HEK293T (cell line): ENCODE data around the gene SPTLC3.

Experiments
- CTCF ChIA-PET: fragments of 350-600 bp; formaldehyde crosslinking; extraction: SDS; loops from one replicate; lab custom pipeline; 2021; ENCODE audit warnings: antibody characterized with exemption, inconsistent platforms; lab: Yijun Ruan, JAX
- POLR2A ChIA-PET: fragments of 350-600 bp; formaldehyde crosslinking; extraction: SDS; loops from one replicate; lab custom pipeline; 2020; ENCODE audit warnings: antibody characterized with exemption, inconsistent platforms; lab: Yijun Ruan, JAX
- DNase-seq: peaks from one replicate; pipeline ENCODE4 v3.0.0; 2012; ENCODE audit warnings: mixed read lengths; ENCODE audit errors: extremely low spot score
- ARNT ChIP-seq: fragments of 450-650 bp; IDR thresholded peaks from 2 replicates; pipeline ENCODE4 v1.6.1; 2017; ENCODE audit warnings: mild to moderate bottlenecking
- BHLHE40 ChIP-seq: fragments of 450-650 bp; IDR thresholded peaks from 2 replicates; pipeline ENCODE4 v1.6.1; 2016; ENCODE audit warnings: mild to moderate bottlenecking, moderate library complexity, borderline replicate concordance
- CTBP1 ChIP-seq: fragments of 450-650 bp; IDR thresholded peaks from 2 replicates; pipeline ENCODE4 v1.6.1; 2016; ENCODE audit warnings: borderline replicate concordance
- ELF4 ChIP-seq: fragments of 450-650 bp; IDR thresholded peaks from 2 replicates; pipeline ENCODE4 v1.6.1; 2017; ENCODE audit warnings: antibody characterized with exemption
- FOXA1 ChIP-seq: fragments of 450-650 bp; IDR thresholded peaks from 2 replicates; pipeline ENCODE4 v1.6.1; 2016; ENCODE audit warnings: mild to moderate bottlenecking
- FOXK2 ChIP-seq: fragments of 450-650 bp; IDR thresholded peaks from 2 replicates; pipeline ENCODE4 v1.6.1; 2016; ENCODE audit warnings: mild to moderate bottlenecking
- FOXM1 ChIP-seq: fragments of 450-650 bp; IDR thresholded peaks from 2 replicates; pipeline ENCODE4 v1.6.1; 2017; ENCODE audit warnings: mild to moderate bottlenecking, borderline replicate concordance
- HDGF ChIP-seq: fragments of 450-650 bp; IDR thresholded peaks from 2 replicates; pipeline ENCODE4 v1.6.1; 2017; ENCODE audit warnings: antibody characterized with exemption, borderline replicate concordance
- L3MBTL2 ChIP-seq: fragments of 450-650 bp; conservative IDR thresholded peaks from 2 replicates; pipeline ENCODE4 v1.6.1; 2016; ENCODE audit warnings: mild to moderate bottlenecking
- LEF1 ChIP-seq: fragments of 450-650 bp; IDR thresholded peaks from 2 replicates; pipeline ENCODE4 v1.6.1; 2017; ENCODE audit warnings: mild to moderate bottlenecking, borderline replicate concordance
- NFRKB ChIP-seq: fragments of 450-650 bp; IDR thresholded peaks from 2 replicates; pipeline ENCODE4 v1.6.1; 2016; ENCODE audit warnings: mild to moderate bottlenecking, moderate library complexity
- SP1 ChIP-seq: fragments of 450-650 bp; IDR thresholded peaks from 2 replicates; pipeline ENCODE4 v1.6.1; 2017
- SUZ12 ChIP-seq: fragments of 450-650 bp; IDR thresholded peaks from 2 replicates; pipeline ENCODE4 v1.6.1; 2016; ENCODE audit warnings: mild to moderate bottlenecking
- TARDBP ChIP-seq: fragments of 450-650 bp; IDR thresholded peaks from 2 replicates; pipeline ENCODE4 v1.6.1; 2016
- ZNF384 ChIP-seq: fragments of 450-650 bp; IDR thresholded peaks from 2 replicates; pipeline ENCODE4 v1.6.1; 2016
- TF ChIP-seq, protein P1 (sequence below): fragments of 450-650 bp; IDR thresholded peaks from 2 replicates; pipeline ENCODE4 v1.6.1; 2016

Gene SPTLC3

DNA sequence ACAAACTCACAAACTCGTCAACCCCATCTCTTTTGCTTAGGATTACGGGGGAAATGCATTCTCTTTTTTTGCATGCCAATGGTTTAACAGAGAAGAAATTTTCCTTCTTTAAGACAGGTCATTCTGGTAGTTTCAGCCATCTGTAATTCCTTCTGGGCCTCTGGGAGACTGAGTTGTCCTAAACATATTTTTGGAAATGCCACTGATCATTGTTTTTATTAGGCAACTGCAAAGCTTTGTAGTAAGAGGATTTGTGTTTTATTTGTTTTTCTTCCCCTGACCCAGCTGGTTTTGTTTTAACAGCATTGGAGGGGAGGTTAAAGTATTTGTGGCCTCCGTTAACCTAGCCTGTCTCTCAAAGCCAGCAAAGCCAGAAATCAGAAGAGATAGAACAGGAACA is 139.2 kb downstream of the SPTLC3 start:
- POLR2A ChIA-PET, result no interaction called here
- DNase-seq, result no peak
- TF ChIP-seq HDGF (no peak), FOXM1 (no peak), ARNT (no peak), ELF4 (no peak), ZNF384 (no peak), LEF1 (no peak), BHLHE40 (no peak), SP1 (no peak), L3MBTL2 (no peak), CTBP1 (no peak), SUZ12 (no peak), TARDBP (no peak), FOXK2 (no peak), NFRKB (no peak), FOXA1 (no peak)
- TF ChIP-seq, protein P1, sequence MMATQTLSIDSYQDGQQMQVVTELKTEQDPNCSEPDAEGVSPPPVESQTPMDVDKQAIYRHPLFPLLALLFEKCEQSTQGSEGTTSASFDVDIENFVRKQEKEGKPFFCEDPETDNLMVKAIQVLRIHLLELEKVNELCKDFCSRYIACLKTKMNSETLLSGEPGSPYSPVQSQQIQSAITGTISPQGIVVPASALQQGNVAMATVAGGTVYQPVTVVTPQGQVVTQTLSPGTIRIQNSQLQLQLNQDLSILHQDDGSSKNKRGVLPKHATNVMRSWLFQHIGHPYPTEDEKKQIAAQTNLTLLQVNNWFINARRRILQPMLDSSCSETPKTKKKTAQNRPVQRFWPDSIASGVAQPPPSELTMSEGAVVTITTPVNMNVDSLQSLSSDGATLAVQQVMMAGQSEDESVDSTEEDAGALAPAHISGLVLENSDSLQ, result no peak
- CTCF ChIA-PET, result no interaction called here

DNA sequence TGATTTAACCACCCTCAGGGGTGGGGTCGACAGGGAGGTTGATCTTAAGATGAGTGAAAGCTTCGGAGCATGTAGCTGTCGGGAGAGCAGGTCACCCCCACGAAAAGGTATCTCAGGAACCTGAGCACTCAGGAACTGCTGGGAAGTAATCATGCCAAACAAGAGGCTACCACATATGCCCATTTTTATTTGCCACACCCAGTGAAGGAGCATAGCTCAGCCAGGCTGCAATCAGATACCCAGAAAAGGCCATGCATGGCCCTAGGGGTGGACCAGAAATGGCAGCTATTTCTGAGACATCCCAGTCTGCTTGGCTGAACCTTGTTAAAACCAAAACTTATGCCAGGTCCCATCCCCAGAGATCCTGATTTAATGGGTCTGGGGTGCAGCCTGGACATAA is 139.6 kb downstream of the SPTLC3 start:
- no peak for DNase-seq
- ChIA-PET POLR2A (no interaction called here), CTCF (no interaction called here)
- TF ChIP-seq TARDBP (no peak), SP1 (no peak), FOXA1 (no peak), BHLHE40 (no peak), HDGF (no peak), FOXK2 (no peak), L3MBTL2 (no peak), SUZ12 (no peak), ZNF384 (no peak), CTBP1 (no peak), ARNT (no peak), LEF1 (no peak), NFRKB (no peak), ELF4 (no peak), FOXM1 (no peak)
- TF ChIP-seq, protein P1, result no peak

DNA sequence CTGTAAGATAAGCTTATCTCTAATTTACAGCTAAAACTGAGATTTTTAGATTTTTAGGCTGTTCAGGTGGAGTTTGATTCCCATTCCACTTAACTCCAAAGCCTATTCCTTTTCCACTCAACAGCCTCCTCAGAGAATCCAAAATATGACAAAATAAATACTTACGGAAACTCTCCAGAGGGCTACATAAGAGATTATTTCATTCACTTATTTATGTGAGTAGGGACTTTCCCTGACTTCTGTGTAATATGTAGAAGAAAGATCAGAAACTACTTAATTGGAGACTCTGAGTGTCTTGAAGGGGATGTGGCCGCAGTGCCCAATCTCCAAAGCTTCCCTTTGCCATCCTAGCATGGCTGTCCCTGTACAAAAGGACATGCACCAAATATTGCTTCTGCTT is 140.2 kb downstream of the SPTLC3 start:
- CTCF ChIA-PET, result no interaction called here
- TF ChIP-seq, protein P1, result no peak
- TF ChIP-seq NFRKB, result no peak
- no peak for TF ChIP-seq LEF1
- no peak for TF ChIP-seq ZNF384
- no peak for TF ChIP-seq TARDBP
- TF ChIP-seq FOXA1, result no peak
- DNase-seq, result no peak
- POLR2A ChIA-PET, result no interaction called here

DNA sequence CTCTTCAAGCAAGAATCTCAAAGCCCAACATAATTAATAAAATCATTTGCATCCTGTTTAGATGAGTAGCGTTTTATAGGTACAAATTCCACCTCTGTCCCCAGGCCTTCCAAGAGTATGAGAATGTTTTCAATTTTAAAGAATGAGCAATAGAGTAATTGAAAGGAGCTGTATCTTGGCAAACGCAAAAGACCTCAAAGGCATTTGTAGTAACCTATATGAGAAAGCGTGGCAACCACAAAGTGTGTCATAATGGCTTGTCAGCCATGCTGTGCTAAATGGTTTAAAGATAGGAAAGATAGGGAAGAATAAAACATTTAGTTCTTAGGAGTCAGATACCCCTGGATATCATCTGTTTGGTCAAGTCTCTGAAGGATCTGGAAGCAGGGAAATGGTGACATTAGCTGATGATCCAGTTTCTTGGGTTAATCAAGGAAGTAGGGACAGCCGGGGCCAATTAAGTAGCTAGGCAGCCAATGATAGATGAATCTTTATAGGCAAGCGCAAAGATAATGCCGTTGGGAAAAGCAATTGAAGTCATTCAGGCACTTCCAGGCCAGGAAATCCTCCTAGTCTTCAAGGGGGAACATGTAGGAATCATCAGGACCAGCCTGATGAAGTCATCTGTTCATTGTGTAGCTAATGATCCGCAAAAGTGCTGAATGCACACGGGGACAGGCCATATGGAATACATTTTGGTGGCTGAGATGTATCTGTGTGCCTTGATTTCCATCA is 140.8 kb downstream of the SPTLC3 start:
- CTCF ChIA-PET, result no interaction called here
- TF ChIP-seq HDGF (no peak), ELF4 (no peak), FOXA1 (no peak), BHLHE40 (no peak), FOXK2 (no peak), SUZ12 (no peak), ARNT (no peak), FOXM1 (no peak), LEF1 (no peak), L3MBTL2 (no peak), NFRKB (no peak), ZNF384 (no peak), SP1 (no peak), CTBP1 (no peak), TARDBP (no peak)
- TF ChIP-seq, protein P1, result no peak
- no peak for DNase-seq
- POLR2A ChIA-PET, result no interaction called here

DNA sequence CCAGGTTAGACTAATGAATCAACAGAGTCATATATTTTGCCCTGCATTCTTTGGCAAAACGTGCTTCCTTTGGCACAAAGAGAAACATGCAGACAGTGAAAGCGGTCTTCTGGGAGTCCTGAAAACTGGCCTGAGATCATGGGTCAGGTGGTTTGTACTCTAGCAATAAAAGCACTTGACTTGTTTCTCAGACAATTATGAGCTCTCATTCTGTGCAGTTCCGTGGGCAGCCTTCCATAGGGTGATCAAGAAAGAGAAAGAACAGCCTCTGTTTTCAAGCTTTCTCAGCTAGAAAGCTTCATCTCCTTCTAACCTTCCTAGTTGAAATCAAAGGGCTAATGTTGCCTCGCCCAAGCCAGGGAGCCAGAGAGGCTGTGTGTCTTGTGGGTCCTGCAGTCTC is 149.6 kb downstream of the SPTLC3 start:
- TF ChIP-seq L3MBTL2 (no peak), NFRKB (no peak), FOXK2 (no peak), ZNF384 (no peak), ARNT (no peak), TARDBP (no peak), SP1 (no peak), ELF4 (no peak), FOXA1 (no peak), CTBP1 (no peak), BHLHE40 (no peak)
- TF ChIP-seq, protein P1, result no peak
- ChIA-PET CTCF (no interaction called here), POLR2A (no interaction called here)
- DNase-seq, result no peak
